Measurements from ENCODE around the gene REV1.

DNA sequence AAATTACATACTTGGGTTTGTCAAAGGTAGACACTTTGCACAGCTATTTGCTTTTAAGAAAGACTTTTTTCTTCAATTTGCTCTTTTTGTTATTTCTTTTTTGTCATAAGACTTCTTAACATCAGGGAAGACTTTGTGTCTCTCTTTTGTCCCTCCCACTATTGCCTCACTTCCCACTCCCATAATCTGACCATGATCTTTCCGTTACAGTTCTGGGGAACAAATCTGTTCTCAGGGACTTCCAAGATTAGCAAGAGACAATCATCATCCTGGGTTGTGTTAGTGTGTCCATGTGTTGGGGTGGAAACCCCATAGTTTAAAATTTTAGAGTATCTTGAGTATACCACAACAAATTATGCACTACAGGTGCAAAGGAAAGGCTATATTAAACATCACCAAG is 75.3 kb downstream of the REV1 start:
- TF ChIP-seq POLR2A (IDR thresholded peaks at IDR 0.05) = no peak
- TF ChIP-seq, protein P1, sequence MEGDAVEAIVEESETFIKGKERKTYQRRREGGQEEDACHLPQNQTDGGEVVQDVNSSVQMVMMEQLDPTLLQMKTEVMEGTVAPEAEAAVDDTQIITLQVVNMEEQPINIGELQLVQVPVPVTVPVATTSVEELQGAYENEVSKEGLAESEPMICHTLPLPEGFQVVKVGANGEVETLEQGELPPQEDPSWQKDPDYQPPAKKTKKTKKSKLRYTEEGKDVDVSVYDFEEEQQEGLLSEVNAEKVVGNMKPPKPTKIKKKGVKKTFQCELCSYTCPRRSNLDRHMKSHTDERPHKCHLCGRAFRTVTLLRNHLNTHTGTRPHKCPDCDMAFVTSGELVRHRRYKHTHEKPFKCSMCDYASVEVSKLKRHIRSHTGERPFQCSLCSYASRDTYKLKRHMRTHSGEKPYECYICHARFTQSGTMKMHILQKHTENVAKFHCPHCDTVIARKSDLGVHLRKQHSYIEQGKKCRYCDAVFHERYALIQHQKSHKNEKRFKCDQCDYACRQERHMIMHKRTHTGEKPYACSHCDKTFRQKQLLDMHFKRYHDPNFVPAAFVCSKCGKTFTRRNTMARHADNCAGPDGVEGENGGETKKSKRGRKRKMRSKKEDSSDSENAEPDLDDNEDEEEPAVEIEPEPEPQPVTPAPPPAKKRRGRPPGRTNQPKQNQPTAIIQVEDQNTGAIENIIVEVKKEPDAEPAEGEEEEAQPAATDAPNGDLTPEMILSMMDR (IDR thresholded peaks at IDR 0.05) = no peak

Measured in adrenal gland (tissue), 5 donors.